ENCODE data around the gene UVSSA.

DNA sequence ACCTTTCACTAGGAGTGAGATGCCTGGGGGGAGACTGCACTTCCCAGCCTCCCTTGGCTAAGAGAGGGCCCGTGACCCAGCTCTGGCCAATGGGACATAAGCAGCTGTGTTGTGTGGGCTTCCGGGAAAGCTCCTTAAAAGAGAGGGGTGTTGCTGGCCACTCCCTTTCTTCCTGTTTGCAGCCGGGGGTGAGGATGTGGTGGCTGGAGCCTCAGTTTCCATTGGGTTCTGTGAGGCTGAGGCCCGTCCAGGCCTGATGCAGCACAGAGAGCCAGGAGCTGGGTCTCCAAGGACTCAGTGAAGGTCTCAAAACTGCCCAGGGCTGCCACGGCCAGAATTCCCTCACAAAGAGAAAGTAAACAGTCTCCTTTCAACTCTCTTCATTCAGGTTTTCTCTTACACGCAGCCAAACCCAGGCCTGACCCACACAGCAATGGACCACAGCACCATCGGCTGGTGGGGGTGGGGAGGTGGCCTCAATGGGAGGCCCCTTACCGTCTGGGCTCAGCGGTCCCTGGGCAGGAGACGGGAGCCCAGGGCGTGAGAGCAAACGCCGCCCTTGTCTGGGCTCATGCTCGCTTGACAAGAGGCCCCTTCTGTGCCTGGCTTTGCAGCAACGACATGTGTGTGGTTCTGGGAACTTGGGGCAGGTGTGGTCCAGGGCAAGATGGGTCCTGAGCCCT, 52.6 kb downstream of the UVSSA start:
- TF ChIP-seq, protein P1, sequence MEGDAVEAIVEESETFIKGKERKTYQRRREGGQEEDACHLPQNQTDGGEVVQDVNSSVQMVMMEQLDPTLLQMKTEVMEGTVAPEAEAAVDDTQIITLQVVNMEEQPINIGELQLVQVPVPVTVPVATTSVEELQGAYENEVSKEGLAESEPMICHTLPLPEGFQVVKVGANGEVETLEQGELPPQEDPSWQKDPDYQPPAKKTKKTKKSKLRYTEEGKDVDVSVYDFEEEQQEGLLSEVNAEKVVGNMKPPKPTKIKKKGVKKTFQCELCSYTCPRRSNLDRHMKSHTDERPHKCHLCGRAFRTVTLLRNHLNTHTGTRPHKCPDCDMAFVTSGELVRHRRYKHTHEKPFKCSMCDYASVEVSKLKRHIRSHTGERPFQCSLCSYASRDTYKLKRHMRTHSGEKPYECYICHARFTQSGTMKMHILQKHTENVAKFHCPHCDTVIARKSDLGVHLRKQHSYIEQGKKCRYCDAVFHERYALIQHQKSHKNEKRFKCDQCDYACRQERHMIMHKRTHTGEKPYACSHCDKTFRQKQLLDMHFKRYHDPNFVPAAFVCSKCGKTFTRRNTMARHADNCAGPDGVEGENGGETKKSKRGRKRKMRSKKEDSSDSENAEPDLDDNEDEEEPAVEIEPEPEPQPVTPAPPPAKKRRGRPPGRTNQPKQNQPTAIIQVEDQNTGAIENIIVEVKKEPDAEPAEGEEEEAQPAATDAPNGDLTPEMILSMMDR (IDR thresholded peaks at IDR 0.05): no peak
- no peak for TF ChIP-seq ZFX (IDR thresholded peaks at IDR 0.05; ENCODE audit: borderline replicate concordance)
